ENCODE measurements around the gene TBC1D9.

The TBC1D9 gene

DNA sequence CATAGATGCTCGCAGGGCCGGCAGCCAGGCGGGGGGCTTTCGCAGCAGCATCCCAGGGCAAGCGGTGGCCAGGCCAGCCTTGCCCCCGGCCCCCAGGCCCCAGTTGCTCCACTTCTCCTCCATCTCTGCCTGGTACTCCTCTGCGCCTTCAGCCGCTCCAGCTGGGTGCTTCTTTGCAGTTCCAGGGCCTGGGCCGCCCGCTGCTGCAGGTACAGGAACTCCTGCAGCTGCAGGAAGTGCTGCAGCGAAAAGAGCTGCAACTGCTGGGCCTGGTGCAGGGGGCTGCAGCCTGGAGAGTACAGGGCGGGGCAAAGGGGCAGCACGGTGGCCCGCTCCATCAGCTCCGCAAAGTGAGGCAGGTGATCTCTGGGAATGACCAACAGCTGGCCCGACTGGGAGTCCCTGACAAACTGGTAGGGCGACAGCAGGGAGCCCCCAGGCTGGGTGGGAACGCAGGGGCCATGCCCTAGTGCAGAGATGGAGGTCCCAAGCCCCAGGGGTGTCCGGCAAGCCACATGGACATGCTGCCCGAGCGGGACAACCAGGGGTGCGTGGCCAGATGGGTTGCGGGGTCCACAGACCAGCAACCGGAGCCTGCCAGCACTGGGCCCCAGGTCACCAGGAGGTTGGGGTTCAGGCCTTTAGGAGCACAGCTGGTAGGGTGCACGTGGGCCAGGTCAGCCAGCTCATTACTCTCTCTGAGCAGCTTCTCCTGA lies 111.6 kb downstream of the TBC1D9 start:
- no peak for DNase-seq

DNA sequence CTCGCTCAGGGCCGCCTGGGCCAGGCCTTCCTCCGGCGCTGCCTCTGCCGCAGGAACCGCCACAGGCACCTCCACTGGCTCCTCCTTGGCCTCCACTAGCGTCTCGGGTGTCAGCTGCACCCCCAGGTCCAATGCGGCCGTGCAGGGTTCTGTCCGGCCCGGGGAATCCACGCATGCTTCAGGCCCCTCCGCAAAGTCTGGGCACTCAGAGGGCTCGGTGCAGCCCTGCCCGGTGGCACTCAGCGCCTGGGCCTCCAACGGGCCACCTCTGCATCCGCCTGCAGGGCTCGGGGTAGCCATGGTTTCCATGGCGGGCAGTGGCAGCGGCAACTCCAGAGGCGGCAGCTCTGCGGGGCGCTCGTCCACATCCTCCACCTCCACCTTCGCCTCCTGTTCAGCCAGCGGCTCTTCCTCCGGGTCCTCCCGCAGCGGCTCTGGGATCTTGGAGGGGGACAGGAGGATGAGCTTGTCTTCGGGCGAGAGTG lies 112.6 kb downstream of the TBC1D9 start:
- no peak for DNase-seq

DNA sequence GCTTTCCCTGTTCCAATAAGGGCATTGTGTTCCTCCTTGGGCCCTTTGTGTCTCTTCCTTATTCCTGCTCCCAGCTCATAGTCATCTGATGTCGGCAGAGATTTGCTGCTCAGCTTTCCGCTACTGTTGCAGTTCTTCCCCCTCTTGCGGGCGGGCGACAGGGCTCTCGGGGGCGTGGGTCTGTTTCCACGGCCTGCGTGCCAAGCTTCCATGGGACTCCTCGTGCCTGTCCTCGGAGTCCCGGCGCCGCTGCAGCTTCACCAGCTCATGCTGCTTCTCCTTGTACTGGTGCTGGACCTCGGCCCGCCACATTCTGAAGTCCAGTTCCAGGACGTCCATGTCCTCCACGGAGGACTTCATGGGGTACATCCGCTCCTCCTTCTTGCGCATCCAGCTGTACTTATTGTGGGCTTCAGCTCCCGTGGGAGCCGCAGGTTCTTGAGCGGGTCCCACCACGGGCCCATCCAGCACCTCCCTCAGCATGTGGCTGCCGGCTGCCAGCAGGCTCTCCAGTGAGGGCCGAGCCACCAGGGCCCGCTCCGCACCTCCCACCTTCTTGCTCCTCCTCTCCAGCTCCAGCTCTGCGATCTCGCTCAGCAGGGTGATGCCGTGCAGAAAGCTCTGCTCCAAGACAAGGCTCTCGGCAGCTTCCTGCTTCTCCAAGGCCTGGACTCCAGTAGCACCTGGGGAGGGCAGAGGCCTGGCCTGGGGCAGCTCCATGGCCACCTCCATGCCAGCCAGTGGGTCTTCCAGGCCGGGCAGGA lies 113.3 kb downstream of the TBC1D9 start:
- no peak for DNase-seq

- no peak for DNase-seq
Measured at GRCh38 chr4:140641789-140642439, 114.3 kb downstream of the TBC1D9 start.

DNA sequence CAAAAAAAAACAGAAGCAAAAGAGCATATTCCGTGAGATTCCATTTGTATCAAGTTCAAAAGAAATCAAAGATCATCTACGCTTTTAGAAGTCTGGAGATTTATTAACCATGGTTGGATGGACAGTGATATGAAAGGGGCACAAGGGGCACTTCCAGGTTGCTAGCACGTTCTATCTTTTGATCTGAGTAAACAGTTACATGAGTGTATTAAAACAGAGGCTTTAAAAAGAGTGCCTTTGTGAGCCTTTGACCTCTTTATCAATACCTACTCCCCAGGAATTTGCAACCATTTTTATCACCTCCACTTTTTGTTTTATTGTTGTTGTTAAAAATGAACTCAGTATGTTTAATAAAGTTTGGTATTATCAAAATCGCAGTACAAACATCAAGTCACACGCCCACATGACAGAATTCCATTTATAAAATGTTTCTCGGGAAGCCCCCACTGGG lies 115.1 kb downstream of the TBC1D9 start:
- DNase-seq: no peak

DNA sequence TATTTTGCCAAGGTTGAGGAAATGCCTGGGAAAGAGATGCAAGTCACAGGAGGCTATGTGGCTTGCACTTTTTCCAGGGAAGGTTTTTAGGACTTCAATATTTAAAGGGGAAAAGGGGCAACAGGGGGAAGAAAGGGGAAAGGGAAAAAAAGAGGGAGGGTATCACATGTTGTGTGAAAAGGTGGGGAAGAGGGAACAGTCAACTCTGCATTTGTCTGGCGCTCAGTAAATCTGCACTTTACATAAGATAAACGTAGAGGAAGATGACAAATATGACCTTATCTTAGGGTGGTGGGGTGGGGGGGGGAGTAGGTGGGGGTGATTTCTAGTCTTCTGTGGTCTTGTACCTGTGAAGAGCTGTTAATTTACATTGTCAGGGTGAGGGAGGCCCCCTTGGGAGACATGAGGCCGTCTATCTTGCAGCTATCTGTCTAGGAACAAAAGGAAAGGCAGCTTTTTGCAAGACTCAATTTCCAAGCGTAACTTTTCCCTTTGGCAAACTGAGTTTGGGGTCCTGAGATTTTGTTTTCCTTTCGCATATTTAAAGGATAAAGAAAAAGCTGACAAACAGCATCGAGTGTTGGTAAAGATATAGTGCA lies 115.9 kb downstream of the TBC1D9 start:
- DNase-seq: no peak

GRCh38 chr4:140639066-140639465 lies 117.1 kb downstream of the TBC1D9 start:
- DNase-seq: no peak

DNA sequence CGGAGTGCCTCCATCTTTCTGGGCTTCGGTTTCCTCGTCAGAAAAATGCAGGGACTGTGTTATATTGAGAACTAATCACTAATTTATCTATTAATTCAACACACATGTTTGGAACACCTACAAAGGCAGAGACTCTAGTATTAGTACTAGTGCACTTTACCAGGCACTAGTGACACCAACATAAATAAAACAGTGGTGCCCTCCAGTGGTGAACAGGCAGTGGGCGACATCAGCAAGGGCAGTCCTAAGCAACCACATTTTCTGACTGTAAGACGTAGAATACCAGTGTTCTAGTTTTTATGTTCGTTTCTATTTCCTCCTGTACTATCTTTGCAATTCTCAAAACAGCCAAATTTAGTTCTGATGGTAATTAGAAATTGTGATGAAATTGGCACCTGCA lies 118.3 kb downstream of the TBC1D9 start:
- peak; percentile 28 to 35 for DNase-seq

GRCh38 chr4:140635606-140636005 lies 120.6 kb downstream of the TBC1D9 start:
- no peak for DNase-seq

- no peak for DNase-seq
Measured at GRCh38 chr4:140633951-140634350, 122.2 kb downstream of the TBC1D9 start.

DNA sequence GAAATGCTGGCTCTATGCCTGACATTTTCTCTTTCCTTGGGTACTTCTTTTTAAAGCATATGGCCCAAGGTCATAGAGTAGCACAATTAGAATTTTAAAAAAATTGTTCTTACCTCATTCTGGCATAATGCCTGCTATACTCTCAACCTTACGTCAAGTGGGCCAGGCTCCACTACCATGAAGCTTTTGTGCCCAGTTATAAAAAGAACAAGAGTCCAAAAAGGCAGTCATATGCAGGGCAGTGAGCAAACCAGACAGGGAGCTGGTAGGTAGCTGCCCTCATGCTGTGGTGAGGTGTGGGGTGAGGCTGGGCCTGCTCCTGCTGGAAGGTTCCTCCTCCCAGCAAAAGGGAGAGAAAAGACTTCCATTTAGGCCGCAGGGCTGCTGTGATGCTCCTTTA lies 123.1 kb downstream of the TBC1D9 start:
- no peak for DNase-seq

DNA sequence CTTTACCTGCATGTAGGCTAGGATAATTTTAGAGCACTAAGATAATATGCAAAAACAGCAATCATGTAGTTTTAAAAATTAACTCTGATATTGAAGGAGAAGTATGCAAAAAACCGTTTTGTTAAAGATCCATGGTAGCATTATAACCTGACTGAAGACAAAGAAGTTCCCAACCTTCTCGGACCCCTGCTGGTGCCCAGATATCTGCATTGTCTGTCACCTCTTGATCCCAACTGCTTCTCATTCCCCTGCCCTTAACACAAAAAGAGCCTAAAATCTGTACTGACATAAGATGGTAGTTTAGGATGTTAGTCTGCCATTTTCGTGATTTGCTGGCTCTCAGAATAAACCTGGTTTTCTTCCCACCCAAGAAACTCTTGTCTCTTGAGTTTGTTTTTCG lies 125.9 kb downstream of the TBC1D9 start:
- DNase-seq: no peak

- DNase-seq: no peak
Measured at GRCh38 chr4:140628016-140628415, 128.2 kb downstream of the TBC1D9 start.

- DNase-seq: no peak
Measured at GRCh38 chr4:140626661-140627376, 129.4 kb downstream of the TBC1D9 start.

- no peak for DNase-seq
Measured at GRCh38 chr4:140622333-140622958, 133.7 kb downstream of the TBC1D9 start.

DNA sequence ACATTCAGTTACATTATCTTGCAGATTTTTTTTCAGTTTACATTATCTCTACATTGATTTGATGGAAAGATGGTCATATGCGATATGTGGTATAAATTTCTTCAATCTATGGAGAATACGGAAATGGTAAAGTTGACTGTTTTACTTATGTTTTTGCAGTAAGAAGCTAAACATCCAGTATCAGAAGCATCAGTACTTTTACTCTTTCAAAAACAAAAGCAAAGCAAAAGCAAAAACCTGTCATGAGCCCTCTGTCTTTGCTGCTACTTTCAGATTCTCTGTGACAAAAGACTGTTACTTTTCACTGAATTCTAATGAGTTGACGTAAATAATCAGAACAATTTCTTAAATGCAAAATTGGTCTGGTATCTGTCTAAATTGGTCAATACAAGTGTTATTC lies 135.0 kb downstream of the TBC1D9 start:
- DNase-seq: no peak

- no peak for DNase-seq
Measured at GRCh38 chr4:140617499-140618248, 138.5 kb downstream of the TBC1D9 start.

GRCh38 chr4:140615451-140615850 lies 140.7 kb downstream of the TBC1D9 start:
- no peak for DNase-seq

DNA sequence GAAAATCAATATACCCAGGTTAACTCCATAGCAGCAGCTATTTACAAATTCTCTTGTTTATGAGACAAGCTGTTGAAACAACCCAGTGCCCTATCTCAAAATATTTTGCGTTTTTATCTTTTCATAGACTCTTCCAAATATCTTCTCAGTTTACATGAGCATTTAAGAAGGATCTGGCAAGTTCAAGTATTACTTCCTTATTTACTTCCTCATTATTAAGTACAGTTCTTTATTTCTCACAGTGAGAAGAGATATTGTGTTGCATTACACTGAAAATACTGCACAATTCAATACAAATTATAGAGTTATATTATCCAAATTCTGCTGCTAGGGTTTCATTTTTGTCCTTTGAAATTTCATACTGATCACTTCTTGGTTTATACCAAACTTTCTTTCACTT lies 143.8 kb downstream of the TBC1D9 start:
- DNase-seq: no peak

DNA sequence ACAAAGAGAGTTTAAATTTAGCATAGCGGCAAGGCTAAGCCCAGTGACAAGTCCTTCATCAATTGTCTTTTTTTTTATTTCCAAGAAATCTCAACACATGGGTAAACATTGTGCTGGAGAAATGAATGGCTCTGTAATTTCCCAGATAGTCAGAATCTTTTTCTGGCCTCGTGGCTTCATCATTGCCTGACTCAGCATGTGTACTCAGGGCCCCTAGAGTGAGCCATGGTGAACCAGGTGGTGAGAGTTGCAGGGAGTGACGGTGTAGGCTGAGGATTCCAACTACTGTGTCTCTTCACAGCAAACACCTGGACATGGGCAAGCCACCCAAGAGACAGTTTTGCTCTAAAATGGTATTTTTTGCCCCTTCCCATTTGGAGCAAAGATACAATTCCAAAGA lies 144.3 kb downstream of the TBC1D9 start:
- no peak for DNase-seq

All from CD4-positive, alpha-beta T cell treated with Interleukin-1 beta for 1 hour (primary cell).